K562 (cell line): Measurements from ENCODE around the gene RDH16. TPM values are rescaled to one million over a fixed set of nuclear protein-coding genes. Genes with fewer than 3 reads are reported as not detected.
A peak's percentile ranks its signal among the peaks of the same experiment; 100 is the strongest.

Source experiments
- CC2D1A ChIP-seq: fragments of 450-650 bp; IDR thresholded peaks from 2 replicates; pipeline ENCODE4 v1.6.1; 2017; ENCODE audit warnings: mild to moderate bottlenecking
- HES1 ChIP-seq: fragments of 450-650 bp; IDR thresholded peaks from 2 replicates; pipeline ENCODE4 v1.6.1; 2016; ENCODE audit warnings: low read depth, mild to moderate bottlenecking, moderate library complexity
- NKRF ChIP-seq: fragments of 450-650 bp; IDR thresholded peaks from 2 replicates; pipeline ENCODE4 v1.6.1; 2016; ENCODE audit warnings: borderline replicate concordance
- POLR2AphosphoS5 ChIP-seq: IDR thresholded peaks from 2 replicates; pipeline ENCODE4 v1.6.1; 2011; ENCODE audit warnings: mild to moderate bottlenecking, low read depth, low read length, moderate library complexity; ENCODE audit not compliant: control insufficient read depth, insufficient read depth
- SMAD4 ChIP-seq: fragments of 250-450 bp; sonication (Bioruptor Pico); conservative IDR thresholded peaks from 2 replicates; pipeline ENCODE4 v1.8.0; 2021; ENCODE audit warnings: inconsistent platforms, mild to moderate bottlenecking, moderate library complexity
- SMARCA5 ChIP-seq: fragments of 450-650 bp; IDR thresholded peaks from 2 replicates; pipeline ENCODE4 v1.6.1; 2016
- STAT5B ChIP-seq: fragments of 250-450 bp; sonication (Bioruptor Pico); IDR thresholded peaks from 2 replicates; pipeline ENCODE4 v1.8.0; 2021; ENCODE audit warnings: mild to moderate bottlenecking, inconsistent platforms
- ZBTB2 ChIP-seq: fragments of 450-650 bp; IDR thresholded peaks from 2 replicates; pipeline ENCODE4 v1.6.1; 2016; ENCODE audit warnings: antibody characterized with exemption
- ZFP36 ChIP-seq: fragments of 150-350 bp; IDR thresholded peaks from 2 replicates; pipeline ENCODE4 v1.6.1; 2018; ENCODE audit warnings: low read length, low read depth; ENCODE audit not compliant: partially characterized antibody
- ZNF197 ChIP-seq: fragments of 200-800 bp; sonication (Bioruptor generic); IDR thresholded peaks from 2 replicates; pipeline ENCODE4 v1.6.1; 2016; ENCODE audit warnings: low read depth, missing genetic modification characterization, missing compliant biosample characterization
- polyA plus RNA-seq, 8 experiments: library from polyadenylated mRNA; depleted of rRNA in 4 of 8; stranded (reverse) in 5 of 8; unstranded in 3 of 8; fragments of >200 nt; fragmentation: Nextera tagmentation in 2 of 8; fragmentation: Illumina TruSeq in 1 of 8; extraction: Ambion mirVana in 2 of 8; extraction: Trizol in 1 of 8; gene quantifications; 2 replicates each; pipeline versions ENCODE4 v1.2.1 to v1.2.3, GENCODE V29; 2011 to 2014; ENCODE audit warnings: inconsistent platforms in 1 of 8, missing spikeins in 1 of 8
- total RNA-seq, 7 experiments: library from RNA; depleted of rRNA in 6 of 7; stranded (reverse); fragments of >200 nt in 6 of 7; fragmentation: Illumina TruSeq in 2 of 7; extraction: Trizol in 2 of 7; gene quantifications; 2 replicates each; pipeline versions ENCODE4 v1.2.1 to v1.2.3, GENCODE V29; 2011 to 2021; ENCODE audit warnings: low replicate concordance in 1 of 7
- TF ChIP-seq, protein P1 (sequence below), 2 experiments: fragments of 450-650 bp; IDR thresholded peaks; 2 replicates each; pipeline ENCODE4 v1.6.1; 2018; ENCODE audit warnings: mild to moderate bottlenecking in 2 of 2, low read depth in 1 of 2; ENCODE audit not compliant: partially characterized antibody in 2 of 2
- TF ChIP-seq, protein P2 (sequence below): sonication (generic); formaldehyde crosslinking; IDR thresholded peaks from 2 replicates; pipeline ENCODE4 v1.9.0; 2022; ENCODE audit warnings: mild to moderate bottlenecking, missing genetic modification reagents
- TF ChIP-seq, protein P3 (sequence below): fragments of 250-450 bp; sonication (Bioruptor Pico); IDR thresholded peaks from 2 replicates; pipeline ENCODE4 v1.4.0; 2020; ENCODE audit warnings: mild to moderate bottlenecking, moderate library complexity
- TF ChIP-seq, protein P4 (sequence below): fragments of 250-450 bp; sonication (Bioruptor Pico); IDR thresholded peaks from 2 replicates; pipeline ENCODE4 v1.5.1; 2021; ENCODE audit warnings: mild to moderate bottlenecking

The RDH16 gene
- total and polyA plus RNA-seq, 9 of the 15 experiments (the other 6 are each of a cell fraction or from before 2014, with no cell fraction given), result 0.11 to 0.52 (median 0.22) TPM; not detected in 1

GRCh38 chr12:56990648-56991318 is 33.4 kb upstream of the RDH16 start (continued):
- TF ChIP-seq POLR2AphosphoS5 (no peak), ZFP36 (peak; percentile 93), SMARCA5 (peak; percentile 94; the same call in 1 of the 2 replicates), HES1 (no peak), CC2D1A (peak; percentile 46; the same call in 1 of the 2 replicates), SMAD4 (CRISPR knock-in tag) (no peak), STAT5B (no peak), ZNF197 (CRISPR knock-in tag) (0 out of 2 replicates have a peak, but pooled peaks have one; percentile 27), ZBTB2 (peak; percentile 11; the same call in 1 of the 2 replicates), NKRF (no peak)
- TF ChIP-seq, protein P1, sequence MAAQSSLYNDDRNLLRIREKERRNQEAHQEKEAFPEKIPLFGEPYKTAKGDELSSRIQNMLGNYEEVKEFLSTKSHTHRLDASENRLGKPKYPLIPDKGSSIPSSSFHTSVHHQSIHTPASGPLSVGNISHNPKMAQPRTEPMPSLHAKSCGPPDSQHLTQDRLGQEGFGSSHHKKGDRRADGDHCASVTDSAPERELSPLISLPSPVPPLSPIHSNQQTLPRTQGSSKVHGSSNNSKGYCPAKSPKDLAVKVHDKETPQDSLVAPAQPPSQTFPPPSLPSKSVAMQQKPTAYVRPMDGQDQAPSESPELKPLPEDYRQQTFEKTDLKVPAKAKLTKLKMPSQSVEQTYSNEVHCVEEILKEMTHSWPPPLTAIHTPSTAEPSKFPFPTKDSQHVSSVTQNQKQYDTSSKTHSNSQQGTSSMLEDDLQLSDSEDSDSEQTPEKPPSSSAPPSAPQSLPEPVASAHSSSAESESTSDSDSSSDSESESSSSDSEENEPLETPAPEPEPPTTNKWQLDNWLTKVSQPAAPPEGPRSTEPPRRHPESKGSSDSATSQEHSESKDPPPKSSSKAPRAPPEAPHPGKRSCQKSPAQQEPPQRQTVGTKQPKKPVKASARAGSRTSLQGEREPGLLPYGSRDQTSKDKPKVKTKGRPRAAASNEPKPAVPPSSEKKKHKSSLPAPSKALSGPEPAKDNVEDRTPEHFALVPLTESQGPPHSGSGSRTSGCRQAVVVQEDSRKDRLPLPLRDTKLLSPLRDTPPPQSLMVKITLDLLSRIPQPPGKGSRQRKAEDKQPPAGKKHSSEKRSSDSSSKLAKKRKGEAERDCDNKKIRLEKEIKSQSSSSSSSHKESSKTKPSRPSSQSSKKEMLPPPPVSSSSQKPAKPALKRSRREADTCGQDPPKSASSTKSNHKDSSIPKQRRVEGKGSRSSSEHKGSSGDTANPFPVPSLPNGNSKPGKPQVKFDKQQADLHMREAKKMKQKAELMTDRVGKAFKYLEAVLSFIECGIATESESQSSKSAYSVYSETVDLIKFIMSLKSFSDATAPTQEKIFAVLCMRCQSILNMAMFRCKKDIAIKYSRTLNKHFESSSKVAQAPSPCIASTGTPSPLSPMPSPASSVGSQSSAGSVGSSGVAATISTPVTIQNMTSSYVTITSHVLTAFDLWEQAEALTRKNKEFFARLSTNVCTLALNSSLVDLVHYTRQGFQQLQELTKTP (IDR thresholded peaks at IDR 0.05; ENCODE audit: low read depth in 1 of 2, partially characterized antibody in 2 of 2), result peak in 1 of 2 experiments; percentile 45
- TF ChIP-seq, protein P2, sequence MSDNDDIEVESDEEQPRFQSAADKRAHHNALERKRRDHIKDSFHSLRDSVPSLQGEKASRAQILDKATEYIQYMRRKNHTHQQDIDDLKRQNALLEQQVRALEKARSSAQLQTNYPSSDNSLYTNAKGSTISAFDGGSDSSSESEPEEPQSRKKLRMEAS (CRISPR knock-in tag), result peak; percentile 49
- TF ChIP-seq, protein P3, sequence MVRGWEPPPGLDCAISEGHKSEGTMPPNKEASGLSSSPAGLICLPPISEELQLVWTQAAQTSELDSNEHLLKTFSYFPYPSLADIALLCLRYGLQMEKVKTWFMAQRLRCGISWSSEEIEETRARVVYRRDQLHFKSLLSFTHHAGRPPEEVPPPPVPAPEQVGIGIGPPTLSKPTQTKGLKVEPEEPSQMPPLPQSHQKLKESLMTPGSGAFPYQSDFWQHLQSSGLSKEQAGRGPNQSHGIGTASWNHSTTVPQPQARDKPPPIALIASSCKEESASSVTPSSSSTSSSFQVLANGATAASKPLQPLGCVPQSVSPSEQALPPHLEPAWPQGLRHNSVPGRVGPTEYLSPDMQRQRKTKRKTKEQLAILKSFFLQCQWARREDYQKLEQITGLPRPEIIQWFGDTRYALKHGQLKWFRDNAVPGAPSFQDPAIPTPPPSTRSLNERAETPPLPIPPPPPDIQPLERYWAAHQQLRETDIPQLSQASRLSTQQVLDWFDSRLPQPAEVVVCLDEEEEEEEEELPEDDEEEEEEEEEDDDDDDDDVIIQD (CRISPR knock-in tag), result no peak
- TF ChIP-seq, protein P4, sequence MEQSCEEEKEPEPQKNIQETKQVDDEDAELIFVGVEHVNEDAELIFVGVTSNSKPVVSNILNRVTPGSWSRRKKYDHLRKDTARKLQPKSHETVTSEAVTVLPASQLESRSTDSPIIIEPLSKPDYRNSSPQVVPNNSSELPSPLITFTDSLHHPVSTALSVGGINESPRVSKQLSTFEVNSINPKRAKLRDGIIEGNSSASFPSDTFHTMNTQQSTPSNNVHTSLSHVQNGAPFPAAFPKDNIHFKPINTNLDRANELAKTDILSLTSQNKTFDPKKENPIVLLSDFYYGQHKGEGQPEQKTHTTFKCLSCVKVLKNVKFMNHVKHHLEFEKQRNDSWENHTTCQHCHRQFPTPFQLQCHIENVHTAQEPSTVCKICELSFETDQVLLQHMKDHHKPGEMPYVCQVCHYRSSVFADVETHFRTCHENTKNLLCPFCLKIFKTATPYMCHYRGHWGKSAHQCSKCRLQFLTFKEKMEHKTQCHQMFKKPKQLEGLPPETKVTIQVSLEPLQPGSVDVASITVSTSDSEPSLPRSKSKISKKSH (CRISPR knock-in tag), result no peak
